ENCODE data around the gene ALKBH4.
"Not testable (repeated sequence)": the region's sequence is repeated elsewhere in the genome, so short reads cannot be mapped to it uniquely, and the experiment has no call there.

The ALKBH4 gene

DNA sequence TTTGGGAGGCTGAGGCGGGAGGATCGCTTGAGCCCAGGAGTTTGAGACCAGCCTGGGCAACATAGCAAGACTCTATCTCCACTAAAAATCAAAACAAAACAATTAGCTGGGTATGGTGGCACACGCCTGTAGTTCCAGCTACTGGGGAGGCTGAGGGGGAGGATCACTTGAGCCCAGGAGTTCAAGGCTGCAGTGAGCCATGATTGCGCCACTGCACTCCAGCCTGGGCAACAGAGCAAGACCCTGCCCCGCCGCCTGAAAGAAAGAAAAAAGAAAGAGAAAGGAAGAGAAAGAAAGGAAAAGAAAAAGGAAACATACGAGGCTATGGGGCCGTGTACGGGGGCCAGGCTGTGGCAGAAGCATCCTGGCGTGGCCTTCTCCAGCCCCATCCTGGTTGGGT lies 9.7 kb downstream of the ALKBH4 start:
- DNase-seq (ENCODE audit: low read depth), result not testable (repeated sequence)

DNA sequence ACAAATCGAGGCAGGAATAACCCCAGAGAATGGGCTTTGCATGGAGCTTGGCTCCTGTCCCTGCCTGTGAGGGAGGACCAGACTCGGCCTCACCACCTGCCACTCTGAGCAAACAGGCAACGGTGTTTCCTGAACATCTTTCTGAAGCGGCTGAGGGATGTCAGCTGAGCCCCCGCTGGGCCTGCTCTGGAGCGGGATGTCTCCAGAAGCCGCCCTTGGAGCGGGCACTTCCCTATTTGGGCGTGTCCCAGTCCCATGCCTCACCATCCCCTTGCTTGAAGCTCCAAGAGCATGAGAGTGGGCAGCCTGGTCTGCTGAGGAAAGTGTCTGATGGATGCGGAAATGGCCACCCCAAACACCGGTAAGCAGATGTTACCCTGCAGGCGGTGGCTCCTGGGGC lies 10.2 kb downstream of the ALKBH4 start:
- DNase-seq (ENCODE audit: low read depth), result no peak

- DNase-seq (ENCODE audit: low read depth), result no peak
Measured at GRCh38 chr7:102453319-102453718, 11.3 kb downstream of the ALKBH4 start.

GRCh38 chr7:102452451-102452850 lies 12.2 kb downstream of the ALKBH4 start:
- DNase-seq (ENCODE audit: low read depth), result no peak

DNA sequence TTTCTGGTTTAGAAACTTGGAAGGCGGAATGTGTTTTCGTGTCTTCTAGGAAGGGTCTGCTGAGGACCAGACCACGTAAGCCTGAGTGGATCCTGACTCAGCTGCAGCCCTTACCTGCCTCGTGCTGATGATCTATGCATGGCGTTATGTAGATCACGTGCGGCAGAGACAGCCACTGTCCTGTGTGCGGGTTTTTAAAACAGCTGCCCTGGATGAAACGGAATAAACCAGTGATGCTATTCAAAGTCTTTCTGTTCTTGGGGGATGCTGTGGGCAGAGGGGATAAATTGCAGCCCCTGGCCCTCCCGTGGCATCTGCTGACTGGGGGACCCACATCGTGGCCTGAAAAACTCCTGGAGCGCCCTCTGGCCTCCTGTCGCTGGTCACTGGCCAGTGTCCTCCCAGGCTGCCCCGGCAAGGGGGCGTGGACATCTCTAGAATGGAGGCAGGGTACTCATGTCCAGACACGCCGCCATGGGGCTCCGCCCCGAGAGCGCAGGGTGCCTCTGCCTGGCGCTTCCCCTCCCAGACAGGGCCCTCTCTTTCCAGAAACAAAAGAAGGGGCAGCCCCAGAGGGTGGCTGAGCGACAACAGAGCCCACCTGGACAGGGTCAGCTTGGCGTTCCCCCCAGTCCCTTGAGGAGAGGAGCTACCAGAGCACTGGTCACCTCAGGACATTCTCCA lies 13.2 kb downstream of the ALKBH4 start:
- DNase-seq (ENCODE audit: low read depth), result no peak

DNA sequence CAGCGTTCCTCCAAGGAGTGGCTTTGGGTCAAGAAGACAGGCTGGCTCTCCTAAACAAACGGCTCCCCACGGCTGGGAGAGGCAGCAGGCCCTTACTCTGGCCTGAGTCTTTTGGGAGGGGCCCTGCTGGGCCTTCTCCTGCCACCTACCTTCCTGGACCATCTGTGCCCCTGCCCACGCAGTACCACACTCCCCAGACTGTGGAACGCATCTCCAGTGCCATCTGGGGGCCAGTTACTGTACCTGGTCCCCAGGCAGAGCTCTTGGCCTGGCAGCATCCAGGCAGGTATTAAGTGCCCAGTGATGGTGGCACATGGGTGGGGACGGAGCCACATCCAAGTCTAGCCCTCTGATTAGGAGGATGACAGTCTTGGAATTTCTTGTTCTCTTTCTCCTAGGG lies 14.4 kb downstream of the ALKBH4 start:
- no peak for DNase-seq (ENCODE audit: low read depth)

GRCh38 chr7:102449136-102449535 lies 15.5 kb downstream of the ALKBH4 start:
- no peak for DNase-seq (ENCODE audit: low read depth)

- no peak for DNase-seq (ENCODE audit: low read depth)
Measured at GRCh38 chr7:102447311-102447710, 17.4 kb downstream of the ALKBH4 start.

DNA sequence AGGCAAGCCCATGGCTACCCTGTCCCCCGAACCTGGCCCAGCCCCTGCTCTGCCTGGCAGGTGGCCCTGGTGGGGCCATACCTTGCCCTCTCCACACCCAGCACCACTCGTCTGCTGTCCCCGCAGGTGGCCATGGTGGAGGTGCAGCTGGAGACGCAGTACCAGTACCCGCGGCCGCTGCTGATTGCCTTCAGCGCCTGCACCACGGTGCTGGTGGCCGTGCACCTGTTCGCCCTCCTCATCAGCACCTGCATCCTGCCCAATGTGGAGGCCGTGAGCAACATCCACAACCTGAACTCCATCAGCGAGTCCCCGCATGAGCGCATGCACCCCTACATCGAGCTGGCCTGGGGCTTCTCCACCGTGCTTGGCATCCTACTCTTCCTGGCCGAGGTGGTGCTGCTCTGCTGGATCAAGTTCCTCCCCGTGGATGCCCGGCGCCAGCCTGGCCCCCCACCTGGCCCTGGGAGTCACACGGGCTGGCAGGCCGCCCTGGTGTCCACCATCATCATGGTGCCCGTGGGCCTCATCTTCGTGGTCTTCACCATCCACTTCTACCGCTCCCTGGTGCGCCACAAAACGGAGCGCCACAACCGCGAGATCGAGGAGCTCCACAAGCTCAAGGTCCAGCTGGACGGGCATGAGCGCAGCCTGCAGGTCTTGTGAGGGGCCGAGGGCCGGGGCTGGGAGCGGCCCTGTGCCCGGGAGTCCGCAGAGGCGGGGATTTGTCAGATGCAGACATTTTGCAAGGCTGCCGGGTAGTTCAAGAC lies 18.1 kb downstream of the ALKBH4 start:
- DNase-seq (ENCODE audit: low read depth), result no peak

GRCh38 chr7:102445674-102446071 lies 19.0 kb downstream of the ALKBH4 start:
- DNase-seq (ENCODE audit: low read depth), result no peak

- DNase-seq (ENCODE audit: low read depth), result no peak
Measured at GRCh38 chr7:102444961-102445673, 19.5 kb downstream of the ALKBH4 start.

- no peak for DNase-seq (ENCODE audit: low read depth)
Measured at GRCh38 chr7:102439963-102440795, 24.5 kb downstream of the ALKBH4 start.

DNA sequence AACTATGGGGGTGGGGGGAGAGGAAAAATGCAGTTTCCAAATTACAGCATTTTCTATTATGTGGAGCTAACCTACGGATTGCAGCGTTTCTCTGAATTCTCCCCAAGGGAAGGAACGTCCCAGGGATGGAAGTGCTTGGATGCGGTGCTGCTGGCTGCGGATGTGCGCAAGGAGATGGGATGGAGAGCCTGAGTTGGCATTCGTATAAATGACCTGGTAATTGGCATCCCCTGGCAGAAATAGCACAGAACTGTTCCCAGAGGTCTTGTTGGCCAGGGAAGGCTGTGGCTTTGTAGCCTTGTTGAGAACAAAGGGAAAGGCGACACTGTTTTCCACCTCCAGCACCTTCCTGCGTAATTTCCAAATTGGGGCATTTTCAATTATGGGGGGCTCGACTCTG lies 28.5 kb downstream of the ALKBH4 start:
- DNase-seq (ENCODE audit: low read depth), result no peak

DNA sequence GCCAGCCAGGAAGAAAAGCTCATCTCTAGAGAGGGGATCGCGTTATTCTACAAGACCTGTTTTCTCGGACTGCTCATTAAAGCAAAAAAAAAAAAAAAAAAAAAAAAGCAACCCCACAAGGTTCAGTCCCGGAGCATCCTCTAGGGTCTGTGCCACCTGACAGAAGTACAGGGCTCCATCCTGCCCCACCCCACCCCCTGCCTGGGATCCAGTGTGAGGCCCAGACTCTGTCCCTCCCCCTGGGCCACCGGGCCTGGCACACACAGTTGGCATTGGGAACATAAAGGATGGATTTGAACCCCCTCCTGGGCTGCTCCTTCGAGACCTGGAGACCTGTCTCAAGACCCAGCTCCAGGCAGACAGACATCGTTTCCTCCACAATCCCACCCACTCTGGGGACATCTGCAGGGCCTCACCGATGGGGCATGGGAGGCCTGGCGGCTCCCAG lies 30.6 kb downstream of the ALKBH4 start:
- no peak for DNase-seq (ENCODE audit: low read depth)

- DNase-seq (ENCODE audit: low read depth), result peak; percentile 87
Measured at GRCh38 chr7:102433219-102434038, 31.2 kb downstream of the ALKBH4 start, which contains the start of gene ORAI2. Gene ORAI2, plus strand, starts transcription at chr7:102433575. Its CDS starts 5,382 bp downstream, at chr7:102438957.

GRCh38 chr7:102432442-102433218 lies 32.0 kb downstream of the ALKBH4 start:
- DNase-seq (ENCODE audit: low read depth), result no peak

- no peak for DNase-seq (ENCODE audit: low read depth)
Measured at GRCh38 chr7:102431617-102432298, 32.9 kb downstream of the ALKBH4 start.

- DNase-seq (ENCODE audit: low read depth), result no peak
Measured at GRCh38 chr7:102429141-102429899, 35.3 kb downstream of the ALKBH4 start.

GRCh38 chr7:102427019-102427405 lies 37.7 kb downstream of the ALKBH4 start:
- DNase-seq (ENCODE audit: low read depth), result no peak
